Kidney (tissue), 14 donors: ENCODE measurements around the gene BOLA3. TPM values are rescaled to one million over a fixed set of nuclear protein-coding genes. Genes with fewer than 3 reads are reported as not detected.

Experiments
- DNase-seq, 5 donors: peaks; one replicate each; pipeline ENCODE4 v3.0.0-alpha.2; 2013 to 2020
- FAIRE-seq: peaks from 2 replicates; lab custom pipeline; 2012; peaks lifted over from hg19 to GRCh38; lab: Jason Lieb, UNC
- H3K27ac ChIP-seq, 2 donors: one replicate each; pipeline ENCODE4 v1.7.0; 2013; ENCODE audit warnings: low read depth in 2 of 2, low read length in 2 of 2, inconsistent platforms in 1 of 2
- H3K27me3 ChIP-seq: one replicate; pipeline ENCODE4 v1.7.1; 2013; ENCODE audit warnings: low read length, inconsistent platforms; ENCODE audit not compliant: control insufficient read depth, insufficient read depth
- H3K36me3 ChIP-seq, 3 donors: one replicate each; pipeline versions ENCODE4 v1.7.0 to v1.7.1; 2013; ENCODE audit warnings: low read length in 3 of 3, control low read depth in 1 of 3, inconsistent platforms in 1 of 3; ENCODE audit not compliant: insufficient read depth in 3 of 3, control insufficient read depth in 2 of 3
- H3K4me1 ChIP-seq, 3 donors: one replicate each; pipeline versions ENCODE4 v1.7.0 to v1.7.1; 2013; ENCODE audit warnings: low read length in 3 of 3, inconsistent platforms in 1 of 3, low read depth in 1 of 3; ENCODE audit not compliant: control insufficient read depth in 2 of 3, insufficient read depth in 2 of 3
- H3K4me3 ChIP-seq, 3 donors: one replicate each; pipeline versions ENCODE4 v1.7.0 to v1.8.1; 2013; ENCODE audit warnings: low read length in 3 of 3, control low read depth in 1 of 3, inconsistent platforms in 1 of 3
- H3K9ac ChIP-seq, 3 donors: one replicate each; pipeline versions ENCODE4 v1.7.0 to v1.7.1; 2013; ENCODE audit warnings: low read length in 3 of 3, control low read depth in 1 of 3, inconsistent platforms in 1 of 3
- H3K9me3 ChIP-seq, 3 donors: one replicate each; pipeline versions ENCODE4 v1.7.0 to v1.7.1; 2013; ENCODE audit warnings: low read length in 3 of 3, control low read depth in 1 of 3, inconsistent platforms in 1 of 3; ENCODE audit not compliant: control insufficient read depth in 2 of 3, insufficient read depth in 1 of 3
- intact Hi-C: fragments of 100-400 bp; cut with DNase I; formaldehyde crosslinking; loops from one replicate; pipeline ENCODE4 v1.11.1; 2022
- polyA plus RNA-seq: library from polyadenylated mRNA; stranded (reverse); fragments of 350-450 nt; fragmentation: Illumina TruSeq; extraction: RNeasy Lipid Tissue Mini Kit (QIAGEN cat#74804); gene quantifications from one replicate; pipeline ENCODE4 v1.2.3, GENCODE V29; 2014; ENCODE audit warnings: low read depth, low replicate concordance; ENCODE audit not compliant: insufficient read depth
- total RNA-seq: library from RNA; stranded (reverse); fragmentation: NEBNext Ultra II Directional; extraction: Animal tissue kit (Norgen Biotek cat#: 25700); gene quantifications from one replicate; pipeline ENCODE4 v1.2.1, GENCODE V29; 2021
- TF ChIP-seq, protein P1 (sequence below): IDR thresholded peaks from 3 replicates; pipeline ENCODE4 v1.5.1; 2012; ENCODE audit warnings: mild to moderate bottlenecking, moderate library complexity, borderline replicate concordance; ENCODE audit not compliant: insufficient read depth; ENCODE audit errors: extremely low read depth
- donor health status: control.
- donor health status: control.
- donor health status: control.
- donor health status: control.
- donor health status: control.
- donor health status: DM: yes; HTN: yes; CAD: no.
- donor health status: Normal renal cell carcinoma (clear cell type).

The BOLA3 gene
- total and polyA plus RNA-seq, 2 donors from 2014 or later = 28.1 to 155 TPM

DNA sequence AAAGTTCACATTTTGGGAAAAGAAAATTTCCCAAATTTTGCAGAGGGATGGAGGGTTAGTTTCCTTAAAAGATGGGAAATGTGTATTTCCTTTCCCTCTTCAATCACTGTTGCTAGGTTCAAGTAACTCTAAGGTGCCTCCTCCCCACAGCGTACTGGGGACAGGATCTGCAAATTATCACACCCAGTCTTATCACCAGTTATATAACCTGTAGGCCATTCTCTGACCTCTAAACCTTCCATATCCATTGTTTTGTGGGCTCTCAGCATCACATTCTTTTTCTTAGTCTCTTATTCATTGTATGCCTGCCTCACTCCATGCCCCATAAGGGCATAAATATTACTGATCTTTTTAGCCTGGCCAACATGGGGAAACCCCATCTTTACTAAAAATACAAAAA is 47.1 kb upstream of the BOLA3 start:
- DNase-seq (no peak), FAIRE-seq (no peak)
- Histone ChIP-seq H3K36me3 (no peaks in the 10 kb centered on the region), H3K9me3 (no peaks in the 10 kb centered on the region), H3K9ac (no peak overlapping the region), H3K4me3 (no peak overlapping the region), H3K27ac (no peak overlapping the region), H3K27me3 (no peaks in the 10 kb centered on the region), H3K4me1 (peaks cover 0 to 10% (median 3%) of the 10 kb centered on the region in 3 donors)
- TF ChIP-seq, protein P1, sequence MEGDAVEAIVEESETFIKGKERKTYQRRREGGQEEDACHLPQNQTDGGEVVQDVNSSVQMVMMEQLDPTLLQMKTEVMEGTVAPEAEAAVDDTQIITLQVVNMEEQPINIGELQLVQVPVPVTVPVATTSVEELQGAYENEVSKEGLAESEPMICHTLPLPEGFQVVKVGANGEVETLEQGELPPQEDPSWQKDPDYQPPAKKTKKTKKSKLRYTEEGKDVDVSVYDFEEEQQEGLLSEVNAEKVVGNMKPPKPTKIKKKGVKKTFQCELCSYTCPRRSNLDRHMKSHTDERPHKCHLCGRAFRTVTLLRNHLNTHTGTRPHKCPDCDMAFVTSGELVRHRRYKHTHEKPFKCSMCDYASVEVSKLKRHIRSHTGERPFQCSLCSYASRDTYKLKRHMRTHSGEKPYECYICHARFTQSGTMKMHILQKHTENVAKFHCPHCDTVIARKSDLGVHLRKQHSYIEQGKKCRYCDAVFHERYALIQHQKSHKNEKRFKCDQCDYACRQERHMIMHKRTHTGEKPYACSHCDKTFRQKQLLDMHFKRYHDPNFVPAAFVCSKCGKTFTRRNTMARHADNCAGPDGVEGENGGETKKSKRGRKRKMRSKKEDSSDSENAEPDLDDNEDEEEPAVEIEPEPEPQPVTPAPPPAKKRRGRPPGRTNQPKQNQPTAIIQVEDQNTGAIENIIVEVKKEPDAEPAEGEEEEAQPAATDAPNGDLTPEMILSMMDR = no peak
- intact Hi-C loops = no loop called here

DNA sequence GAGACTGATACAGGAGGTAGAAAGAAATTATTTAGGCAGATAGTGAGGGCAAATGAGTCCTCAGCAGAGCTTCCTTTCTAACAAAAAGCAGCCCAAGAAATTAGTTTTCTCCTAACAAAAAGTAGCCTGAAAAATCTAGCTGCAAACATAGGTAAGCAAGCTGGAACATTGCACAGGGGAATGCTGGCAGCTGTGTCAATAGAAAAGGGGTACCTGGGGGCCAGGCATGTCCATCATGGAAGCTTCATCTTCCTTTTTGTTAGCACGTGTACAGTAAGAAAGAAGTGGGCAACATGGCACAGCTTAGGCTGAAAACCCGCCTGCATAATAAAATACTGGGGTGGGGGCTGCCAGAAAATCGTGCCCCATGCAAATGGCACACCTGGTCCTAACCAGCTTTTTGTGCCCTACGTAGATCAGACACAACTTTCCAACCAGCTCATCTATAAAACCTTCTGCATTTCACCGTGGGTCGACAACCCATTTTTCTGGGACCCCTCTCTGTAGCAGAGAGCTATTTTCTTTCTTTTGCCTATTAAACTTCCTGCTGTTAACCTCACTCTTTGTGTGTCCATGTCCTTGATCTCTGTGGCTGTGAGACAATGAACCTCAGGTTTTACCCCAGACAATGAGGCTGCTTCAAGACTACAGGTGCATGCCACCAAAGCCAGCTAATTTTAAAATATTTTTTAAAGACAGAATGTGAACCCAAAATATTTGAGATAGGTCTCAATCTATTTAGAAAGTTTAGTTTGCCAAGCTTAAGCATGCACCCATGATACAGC is 44.1 kb upstream of the BOLA3 start:
- Histone ChIP-seq H3K9me3 (no peaks in the 10 kb centered on the region), H3K4me1 (no peaks in the 10 kb centered on the region), H3K27ac (no peak overlapping the region), H3K27me3 (no peaks in the 10 kb centered on the region), H3K36me3 (no peaks in the 10 kb centered on the region), H3K9ac (no peak overlapping the region), H3K4me3 (no peak overlapping the region)
- intact Hi-C loops = no loop called here
- TF ChIP-seq, protein P1 = no peak
- FAIRE-seq (no peak), DNase-seq (no peak)

DNA sequence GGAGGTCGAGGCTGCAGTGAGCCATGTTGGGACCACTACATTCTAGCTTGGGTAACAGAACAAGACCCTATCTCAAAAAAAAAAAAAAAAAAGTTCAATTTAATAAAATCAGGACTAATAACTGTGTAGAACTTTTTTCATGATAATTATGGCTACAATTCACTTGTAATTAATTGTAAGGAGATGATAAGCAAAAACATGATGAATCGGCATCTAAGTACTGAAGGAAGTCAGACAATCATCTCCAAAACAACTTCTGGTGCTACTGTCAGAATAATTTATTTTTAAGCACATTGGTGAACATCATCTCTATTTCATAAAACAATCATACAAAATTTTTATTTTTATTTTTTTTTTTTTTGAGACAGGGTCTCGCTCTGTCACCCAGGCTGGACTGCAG is 41.0 kb upstream of the BOLA3 start:
- H3K4me1 ChIP-seq = no peaks in the 10 kb centered on the region
- no peaks in the 10 kb centered on the region for H3K27me3 ChIP-seq
- FAIRE-seq (no peak), DNase-seq (no peak)
- TF ChIP-seq, protein P1 = no peak
- no peak overlapping the region for H3K4me3 ChIP-seq
- H3K27ac ChIP-seq = no peak overlapping the region
- no peaks in the 10 kb centered on the region for H3K9me3 ChIP-seq
- no peak overlapping the region for H3K9ac ChIP-seq
- H3K36me3 ChIP-seq = no peaks in the 10 kb centered on the region
- intact Hi-C loops = no loop called here
